Dendritic cell treated with granulocyte-macrophage colony-stimulating factor and Interleukin-4, amounts not matched to agents 40 ng/mL and 50 ng/mL, for 4 days (primary cell): Measurements from ENCODE around the gene SUPT3H.

Experiments
- H3K27ac Mint-ChIP-seq: one replicate; pipeline ENCODE4 v1.8.0; 2022; ENCODE audit warnings: mild to moderate bottlenecking, mixed read lengths
- H3K27me3 Mint-ChIP-seq: one replicate; pipeline ENCODE4 v1.8.0; 2022; ENCODE audit warnings: mild to moderate bottlenecking, mixed read lengths
- H3K36me3 Mint-ChIP-seq: one replicate; pipeline ENCODE4 v1.8.0; 2022; ENCODE audit warnings: low read depth, mixed read lengths
- H3K4me1 Mint-ChIP-seq: one replicate; pipeline ENCODE4 v1.8.0; 2022; ENCODE audit warnings: low read depth, mixed read lengths
- H3K4me3 Mint-ChIP-seq: one replicate; pipeline ENCODE4 v1.8.0; 2022; ENCODE audit warnings: mild to moderate bottlenecking, moderate library complexity, mixed read lengths
- H3K9me3 Mint-ChIP-seq: one replicate; pipeline ENCODE4 v1.8.0; 2022; ENCODE audit warnings: mixed read lengths
- intact Hi-C: fragments of 100-400 bp; cut with micrococcal nuclease; formaldehyde crosslinking; loops from one replicate; pipeline ENCODE4 v1.15.0; 2022

SUPT3H gene

DNA sequence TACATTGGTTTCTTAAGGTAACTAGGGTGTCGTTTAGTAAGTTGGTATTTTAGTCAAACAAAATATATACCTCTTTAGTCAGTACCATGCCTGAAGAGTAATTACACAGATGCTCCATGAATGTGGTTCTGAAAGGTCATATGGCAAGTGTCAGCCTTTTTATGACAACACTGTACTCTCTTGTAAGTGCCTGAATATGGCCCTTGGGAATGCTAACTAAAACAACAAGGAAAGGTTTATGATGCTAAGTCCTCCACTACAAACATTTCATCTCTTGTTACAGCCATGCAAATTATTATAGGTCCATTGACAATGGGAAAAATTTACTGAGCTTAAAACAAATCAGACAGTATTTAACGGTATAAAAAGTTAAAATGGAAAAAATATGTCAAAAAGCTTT, 39.0 kb upstream of the SUPT3H start:
- peaks cover 4% of the 10 kb centered on the region for H3K36me3 Mint-ChIP-seq
- no peaks in the 10 kb centered on the region for H3K9me3 Mint-ChIP-seq
- H3K27ac Mint-ChIP-seq: no peak overlapping the region
- intact Hi-C loops: loop anchor here (5.0 kb wide), 2 partner anchors 506 to 939 kb away; no protein-coding TSS in a partner anchor
- no peak overlapping the region for H3K4me3 Mint-ChIP-seq
- peaks cover 19% of the 10 kb centered on the region for H3K27me3 Mint-ChIP-seq
- H3K4me1 Mint-ChIP-seq: peaks cover 26% of the 10 kb centered on the region

DNA sequence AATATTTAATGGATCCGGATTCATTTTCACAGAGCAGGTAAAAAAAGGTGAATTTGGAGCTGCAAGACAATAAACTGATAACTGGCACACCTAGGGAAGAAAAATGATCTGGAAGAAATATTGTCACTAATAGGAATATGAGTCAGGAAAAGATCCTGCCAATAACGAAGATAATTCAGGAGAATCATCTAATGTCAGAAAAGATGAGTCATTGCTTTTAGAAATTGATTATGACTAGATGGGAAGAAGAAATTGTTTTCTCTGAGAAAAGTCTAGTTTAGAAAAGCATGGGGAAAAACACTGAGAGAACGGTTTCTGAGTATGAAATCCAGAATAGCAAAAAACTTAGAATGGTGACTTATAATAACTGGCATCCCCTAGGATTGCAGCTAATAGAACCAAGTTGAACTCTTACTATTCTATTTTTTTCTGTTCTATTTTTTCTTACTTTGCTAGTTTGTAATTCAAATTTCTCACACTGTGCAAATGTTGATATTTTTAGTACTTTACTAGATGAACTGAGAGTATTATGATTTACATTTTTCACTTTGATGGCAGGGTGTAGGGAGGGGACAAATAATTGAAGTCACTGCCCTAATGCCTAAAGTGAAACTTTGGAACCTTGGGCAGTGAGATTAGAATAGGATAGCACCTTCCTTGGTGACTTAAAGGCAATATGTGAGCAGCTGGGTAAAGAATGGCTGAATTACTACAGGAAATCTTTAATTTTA, 38.2 kb upstream of the SUPT3H start:
- peaks cover 19% of the 10 kb centered on the region for H3K27me3 Mint-ChIP-seq
- no peaks in the 10 kb centered on the region for H3K36me3 Mint-ChIP-seq
- H3K4me3 Mint-ChIP-seq: no peak overlapping the region
- intact Hi-C loops: loop anchor here (5.0 kb wide), 2 partner anchors 506 to 939 kb away; no protein-coding TSS in a partner anchor
- no peak overlapping the region for H3K27ac Mint-ChIP-seq
- no peaks in the 10 kb centered on the region for H3K9me3 Mint-ChIP-seq
- peaks cover 24% of the 10 kb centered on the region for H3K4me1 Mint-ChIP-seq

DNA sequence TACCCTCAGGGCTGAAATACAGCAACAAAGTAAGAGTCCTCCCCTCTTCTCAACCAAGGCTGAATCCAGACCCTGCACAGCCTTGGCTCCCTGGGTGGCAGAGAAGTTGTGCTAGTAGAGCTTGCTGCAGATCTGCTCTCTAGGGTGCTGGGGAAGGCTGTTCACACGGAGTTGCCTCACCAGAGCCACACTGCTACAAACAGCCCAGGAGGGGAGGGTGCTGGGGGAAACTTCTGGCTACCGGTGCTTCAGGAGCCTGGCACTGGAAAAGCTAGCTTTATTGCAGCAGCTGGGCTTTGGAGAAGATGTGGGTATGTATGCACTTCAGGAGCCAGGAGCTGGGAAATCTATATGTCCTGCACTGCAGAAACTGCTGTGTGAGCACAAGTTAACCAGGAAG, 37.6 kb upstream of the SUPT3H start:
- H3K4me1 Mint-ChIP-seq: peaks cover 19% of the 10 kb centered on the region
- H3K27ac Mint-ChIP-seq: no peak overlapping the region
- intact Hi-C loops: loop anchor here (5.0 kb wide), 2 partner anchors 507 to 938 kb away; no protein-coding TSS in a partner anchor
- H3K27me3 Mint-ChIP-seq: peaks cover 16% of the 10 kb centered on the region
- H3K36me3 Mint-ChIP-seq: no peaks in the 10 kb centered on the region
- H3K9me3 Mint-ChIP-seq: no peaks in the 10 kb centered on the region
- H3K4me3 Mint-ChIP-seq: no peak overlapping the region

DNA sequence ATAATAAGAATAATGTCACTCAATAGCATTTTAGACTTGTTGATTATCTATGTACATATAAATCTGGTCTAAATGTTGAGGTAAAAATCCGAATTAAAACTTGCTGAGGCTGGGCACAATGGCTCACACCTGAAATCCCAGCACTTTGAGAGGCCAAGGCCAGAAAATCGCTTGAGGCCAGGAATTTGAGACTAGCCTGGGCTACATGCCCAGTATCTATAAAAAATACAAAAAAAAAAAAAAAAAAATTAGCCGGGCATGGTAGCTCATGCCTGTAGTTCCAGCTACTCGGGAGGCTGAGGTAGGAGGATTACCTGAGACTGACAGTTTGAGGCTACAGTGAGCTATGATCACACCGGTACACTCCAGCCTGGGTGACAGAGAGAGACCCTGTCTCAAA, 34.2 kb upstream of the SUPT3H start:
- Mint-ChIP-seq H3K4me3 (no peak overlapping the region), H3K4me1 (peaks cover 6% of the 10 kb centered on the region), H3K9me3 (no peaks in the 10 kb centered on the region), H3K27ac (no peak overlapping the region), H3K27me3 (peaks cover 5% of the 10 kb centered on the region), H3K36me3 (no peaks in the 10 kb centered on the region)
- intact Hi-C loops: no loop called here

DNA sequence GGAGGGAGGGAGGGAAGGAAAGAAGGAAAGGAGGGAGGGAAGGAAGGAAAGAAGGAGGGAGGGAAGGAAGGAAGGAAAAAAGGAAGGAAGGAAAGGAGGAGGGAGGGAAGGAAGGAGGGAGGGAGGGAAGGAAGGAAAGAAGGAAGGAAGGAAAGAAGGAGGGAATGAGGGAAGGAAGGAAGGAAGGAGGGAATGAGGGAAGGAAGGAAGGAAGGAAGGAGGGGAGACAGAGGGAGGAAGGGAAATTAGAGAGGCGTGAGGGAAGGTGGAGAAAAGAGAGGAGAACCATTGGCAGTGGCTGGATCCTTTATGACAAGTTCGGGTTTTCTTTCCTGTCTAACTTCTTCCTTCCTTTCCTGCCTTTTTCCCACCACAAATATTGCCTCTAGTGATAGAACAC, 22.3 kb upstream of the SUPT3H start:
- H3K4me1 Mint-ChIP-seq: no peaks in the 10 kb centered on the region
- no peaks in the 10 kb centered on the region for H3K36me3 Mint-ChIP-seq
- H3K4me3 Mint-ChIP-seq: no peak overlapping the region
- H3K27me3 Mint-ChIP-seq: no peaks in the 10 kb centered on the region
- intact Hi-C loops: no loop called here
- H3K27ac Mint-ChIP-seq: no peak overlapping the region
- H3K9me3 Mint-ChIP-seq: no peaks in the 10 kb centered on the region

DNA sequence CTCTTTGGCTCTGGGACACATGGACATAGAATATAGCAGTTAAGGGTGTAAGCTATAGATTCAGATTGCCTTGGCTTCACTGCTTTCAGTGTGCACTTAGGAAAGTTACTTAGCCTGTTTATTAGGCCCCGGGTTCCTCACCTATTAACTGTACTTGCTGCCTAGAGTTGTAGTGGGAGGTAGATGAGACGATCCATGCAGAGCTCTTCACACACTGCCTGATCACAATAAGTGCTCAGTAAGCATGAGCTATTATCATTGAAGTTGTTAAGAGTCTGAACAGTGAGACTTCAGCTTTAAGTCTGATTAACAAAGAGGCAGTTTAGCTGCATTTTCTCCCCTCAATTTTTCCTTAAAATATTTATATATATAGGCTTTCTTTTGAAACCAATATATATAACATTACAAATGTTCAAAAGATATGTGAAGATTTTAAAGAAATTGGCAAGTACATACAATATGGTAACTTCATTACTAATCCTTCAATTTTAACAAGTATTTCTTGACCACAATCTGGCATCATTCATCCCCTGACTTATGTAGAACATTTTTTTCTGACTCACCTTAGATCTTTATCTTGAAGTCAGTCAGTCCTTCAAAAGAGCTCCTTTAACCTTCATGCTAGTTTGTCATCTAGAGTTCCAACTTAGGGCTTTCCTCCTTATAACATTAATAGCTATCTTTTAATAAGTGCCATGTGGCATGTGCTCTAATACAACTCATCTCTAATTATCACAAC, 20.5 kb upstream of the SUPT3H start:
- H3K9me3 Mint-ChIP-seq: no peaks in the 10 kb centered on the region
- no peaks in the 10 kb centered on the region for H3K4me1 Mint-ChIP-seq
- intact Hi-C loops: no loop called here
- no peak overlapping the region for H3K4me3 Mint-ChIP-seq
- H3K27me3 Mint-ChIP-seq: no peaks in the 10 kb centered on the region
- no peaks in the 10 kb centered on the region for H3K36me3 Mint-ChIP-seq
- H3K27ac Mint-ChIP-seq: no peak overlapping the region

DNA sequence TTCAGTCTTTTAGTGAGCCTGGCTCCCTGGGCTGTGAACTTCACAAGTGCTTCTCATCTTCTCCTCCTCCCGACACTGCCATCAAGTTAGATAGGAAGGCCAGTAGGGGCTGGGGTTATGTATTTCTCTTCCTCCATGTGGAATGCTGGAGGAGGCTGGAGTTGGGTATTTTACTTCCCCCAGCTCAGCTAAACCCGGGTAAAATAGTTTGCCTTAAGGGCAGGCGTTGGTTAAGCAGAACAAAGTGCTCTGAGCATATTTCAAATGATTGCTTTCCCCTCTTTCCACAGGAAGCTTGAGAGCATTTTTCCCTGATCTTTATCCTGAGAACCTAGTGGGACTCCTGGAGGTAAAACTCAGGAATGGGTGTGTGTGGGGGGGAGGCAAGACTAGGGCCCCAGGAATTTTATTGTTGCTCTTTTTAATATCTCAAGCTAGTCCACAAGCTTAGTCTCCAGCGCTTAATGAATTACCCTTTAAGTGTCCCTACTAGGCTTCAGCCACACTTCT, 16.9 kb upstream of the SUPT3H start:
- intact Hi-C loops: no loop called here

DNA sequence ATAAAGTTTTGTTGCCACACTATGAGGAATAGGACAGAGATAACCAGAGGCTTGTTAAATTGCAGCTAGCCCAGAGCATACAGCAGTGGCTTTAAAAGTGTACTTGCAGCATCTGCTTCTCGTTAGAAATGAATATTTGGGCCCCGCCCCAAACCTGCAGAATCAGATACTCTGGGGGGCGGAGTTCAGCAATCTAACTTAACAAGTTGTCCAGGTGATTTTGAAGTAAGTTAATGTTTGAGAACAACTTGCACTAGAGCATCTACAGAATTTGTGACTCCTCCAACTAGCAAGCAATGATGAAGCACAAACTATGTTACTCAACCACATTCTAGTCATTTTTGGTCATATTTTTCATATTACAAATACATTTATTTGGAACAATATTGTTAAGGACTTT, 10.6 kb upstream of the SUPT3H start:
- peaks cover 8% of the 10 kb centered on the region for H3K9me3 Mint-ChIP-seq
- no peak overlapping the region for H3K27ac Mint-ChIP-seq
- H3K36me3 Mint-ChIP-seq: no peaks in the 10 kb centered on the region
- H3K27me3 Mint-ChIP-seq: no peaks in the 10 kb centered on the region
- H3K4me1 Mint-ChIP-seq: no peaks in the 10 kb centered on the region
- intact Hi-C loops: no loop called here
- no peak overlapping the region for H3K4me3 Mint-ChIP-seq

More for the DNA sequence above, 16.9 kb upstream of the SUPT3H start:
- Mint-ChIP-seq H3K4me1 (no peaks in the 10 kb centered on the region), H3K27ac (no peak overlapping the region), H3K27me3 (no peaks in the 10 kb centered on the region), H3K36me3 (no peaks in the 10 kb centered on the region), H3K4me3 (no peak overlapping the region), H3K9me3 (peaks cover 8% of the 10 kb centered on the region)

DNA sequence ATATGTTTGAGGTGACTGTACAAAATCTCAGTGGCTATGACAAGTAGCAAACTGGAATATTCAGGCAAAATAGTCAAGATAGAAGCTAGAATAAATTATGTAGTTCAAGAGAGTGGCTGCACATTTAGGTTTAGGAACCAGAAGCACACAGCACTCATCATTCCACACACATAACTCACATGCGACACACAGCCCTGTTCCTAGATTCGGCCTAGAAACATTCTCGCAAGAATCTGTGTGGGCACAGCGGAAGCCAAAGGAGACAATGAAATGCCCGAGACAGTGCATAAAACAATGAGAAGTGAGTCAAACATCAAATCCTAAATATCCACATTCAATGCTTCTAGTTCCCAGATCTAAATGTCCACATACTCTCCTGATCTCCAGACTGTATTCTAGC, 9.5 kb upstream of the SUPT3H start:
- Mint-ChIP-seq H3K27me3 (no peaks in the 10 kb centered on the region), H3K36me3 (no peaks in the 10 kb centered on the region), H3K4me3 (no peak overlapping the region), H3K27ac (no peak overlapping the region), H3K9me3 (peaks cover 8% of the 10 kb centered on the region), H3K4me1 (no peaks in the 10 kb centered on the region)
- intact Hi-C loops: no loop called here

DNA sequence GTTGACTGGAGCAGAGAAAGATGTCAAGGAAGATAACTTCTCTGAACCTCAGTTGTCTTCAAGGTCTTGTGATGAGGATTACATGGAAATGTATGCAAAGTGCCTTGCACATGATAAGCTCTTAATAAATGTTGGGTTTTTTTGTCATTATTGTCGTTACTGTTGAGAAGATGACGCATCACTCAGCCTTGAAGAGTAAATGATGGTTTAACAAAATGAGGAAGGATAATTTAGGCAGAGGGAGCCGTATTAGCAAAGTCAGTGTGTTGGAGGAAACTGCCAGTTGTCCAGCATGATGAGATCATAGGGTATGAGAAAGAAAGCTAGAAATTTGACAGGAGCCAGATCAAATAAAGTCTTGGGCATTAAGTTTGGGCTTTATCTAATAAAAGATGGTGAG, 8.8 kb upstream of the SUPT3H start:
- no peaks in the 10 kb centered on the region for H3K27me3 Mint-ChIP-seq

DNA sequence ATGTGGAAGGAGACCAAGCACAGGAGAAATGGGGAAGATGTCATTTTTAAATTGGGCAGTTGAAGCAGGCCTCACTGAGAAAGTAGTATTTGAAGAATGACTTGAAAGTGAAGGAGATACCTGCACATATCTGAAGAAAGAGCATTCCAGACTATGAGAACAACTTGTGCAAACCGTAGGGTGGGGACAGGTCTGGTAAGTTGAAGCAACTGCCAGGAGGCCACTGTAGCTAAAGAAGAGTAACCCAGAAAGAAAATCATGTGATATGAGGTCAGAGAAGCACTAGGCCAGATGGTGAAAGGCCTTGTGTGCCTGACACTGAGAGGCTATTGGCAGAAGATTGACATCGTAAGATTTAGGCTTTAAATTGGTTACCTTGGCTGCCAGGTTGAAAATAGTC, 4.7 kb upstream of the SUPT3H start:
- Mint-ChIP-seq H3K4me3 (no peak overlapping the region), H3K27ac (no peak overlapping the region), H3K4me1 (peaks cover 17% of the 10 kb centered on the region), H3K27me3 (no peaks in the 10 kb centered on the region), H3K36me3 (peaks cover 11% of the 10 kb centered on the region), H3K9me3 (no peaks in the 10 kb centered on the region)
- intact Hi-C loops: no loop called here

More for the DNA sequence above, 8.8 kb upstream of the SUPT3H start:
- Mint-ChIP-seq H3K9me3 (peaks cover 4% of the 10 kb centered on the region), H3K4me1 (no peaks in the 10 kb centered on the region), H3K4me3 (no peak overlapping the region), H3K27ac (no peak overlapping the region), H3K36me3 (no peaks in the 10 kb centered on the region)
- intact Hi-C loops: no loop called here

DNA sequence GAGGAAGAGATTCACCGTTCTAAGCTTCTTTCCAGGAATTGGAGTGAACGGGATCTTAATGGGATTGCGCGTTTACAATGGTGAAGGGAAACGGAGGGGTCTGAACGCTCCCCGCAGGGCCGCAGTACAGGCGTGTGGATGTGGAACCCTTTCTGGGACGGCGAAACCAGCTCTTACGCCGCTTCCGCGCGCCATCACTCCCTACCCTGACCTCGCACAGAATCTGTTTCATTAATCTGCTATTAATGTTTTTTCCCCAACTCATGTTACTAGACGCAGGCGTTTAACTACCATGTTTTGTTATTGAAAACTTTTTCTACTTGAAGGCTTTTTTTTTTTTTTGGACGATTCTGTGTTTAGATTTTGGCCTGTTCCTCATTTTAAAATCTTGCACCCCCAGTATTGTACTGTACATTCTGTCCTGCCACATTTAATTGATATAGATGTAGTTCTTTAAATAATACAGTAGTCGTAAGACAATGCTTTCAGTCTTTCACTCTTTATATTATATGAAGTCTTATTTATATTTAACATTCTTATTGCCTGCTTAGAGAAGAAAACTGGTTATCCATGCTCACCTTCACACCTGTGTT, 696 bp upstream of the SUPT3H start:
- peak overlapping the region; percentile 95 for H3K4me3 Mint-ChIP-seq
- H3K36me3 Mint-ChIP-seq: peaks cover 15% of the 10 kb centered on the region
- H3K27ac Mint-ChIP-seq: peak overlapping the region; percentile 99
- no peaks in the 10 kb centered on the region for H3K27me3 Mint-ChIP-seq
- H3K9me3 Mint-ChIP-seq: no peaks in the 10 kb centered on the region
- intact Hi-C loops: loop anchor here (5.0 kb wide), 2 partner anchors 44 to 334 kb away; no protein-coding TSS in a partner anchor
- peaks cover 23% of the 10 kb centered on the region for H3K4me1 Mint-ChIP-seq

DNA sequence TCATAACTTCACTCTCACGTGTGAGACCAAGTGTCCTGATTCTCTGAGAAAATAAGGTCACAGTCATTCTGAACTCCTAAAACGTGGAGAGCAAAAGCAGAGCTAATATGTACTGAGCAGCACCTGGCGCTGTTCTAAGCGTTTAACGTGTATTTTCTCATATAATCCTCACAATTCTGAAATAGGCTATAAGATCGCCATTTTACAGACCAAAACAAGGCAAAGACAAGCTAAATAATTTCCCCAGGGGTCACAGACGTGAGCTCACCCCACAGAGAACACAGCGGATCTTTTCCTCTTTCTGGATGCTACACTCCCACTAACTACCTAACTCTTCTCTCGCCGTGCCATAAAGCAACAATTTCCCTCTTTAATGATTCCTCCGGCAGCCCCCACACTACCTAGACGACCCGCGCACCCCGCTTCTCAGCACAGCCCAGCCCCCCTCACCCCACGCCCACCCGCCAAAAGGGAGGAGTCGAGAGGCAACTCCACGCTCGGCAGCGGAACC, 636 bp downstream of the SUPT3H start:
- H3K27me3 Mint-ChIP-seq: no peaks in the 10 kb centered on the region
- intact Hi-C loops: loop anchor here (5.0 kb wide), 2 partner anchors 45 to 335 kb away; no protein-coding TSS in a partner anchor
- peaks cover 23% of the 10 kb centered on the region for H3K4me1 Mint-ChIP-seq
- H3K9me3 Mint-ChIP-seq: no peaks in the 10 kb centered on the region
- peak overlapping the region; percentile 99 for H3K27ac Mint-ChIP-seq
- H3K4me3 Mint-ChIP-seq: peak overlapping the region; percentile 95
- peaks cover 15% of the 10 kb centered on the region for H3K36me3 Mint-ChIP-seq
